Ishikawa (cell line): ENCODE results near the gene SUGP1.

Experiments used
- CEBPB ChIP-seq: IDR thresholded peaks from 2 replicates; pipeline ENCODE4 v1.6.1; 2012
- CREB1 ChIP-seq: IDR thresholded peaks from 2 replicates; pipeline ENCODE4 v1.6.1; 2012; ENCODE audit warnings: low read depth
- EGR1 ChIP-seq: IDR thresholded peaks from 2 replicates; pipeline ENCODE4 v1.6.1; 2012
- EP300 ChIP-seq: IDR thresholded peaks from 2 replicates; pipeline ENCODE4 v1.6.1; 2012; ENCODE audit warnings: borderline replicate concordance
- FOXM1 ChIP-seq: IDR thresholded peaks from 2 replicates; pipeline ENCODE4 v1.6.1; 2012; ENCODE audit warnings: low read depth, borderline replicate concordance
- NFIC ChIP-seq: IDR thresholded peaks from 2 replicates; pipeline ENCODE4 v1.6.1; 2012
- RAD21 ChIP-seq: IDR thresholded peaks from 2 replicates; pipeline ENCODE4 v1.6.1; 2012; ENCODE audit warnings: low read depth
- REST ChIP-seq: IDR thresholded peaks from 2 replicates; pipeline ENCODE4 v1.6.1; 2012; ENCODE audit warnings: low read depth, mild to moderate bottlenecking
- TAF1 ChIP-seq: IDR thresholded peaks from 2 replicates; pipeline ENCODE4 v1.6.1; 2012; ENCODE audit warnings: low read depth, mild to moderate bottlenecking
- TCF12 ChIP-seq: IDR thresholded peaks from 2 replicates; pipeline ENCODE4 v1.6.1; 2012; ENCODE audit warnings: low read depth
- TEAD4 ChIP-seq: IDR thresholded peaks from 2 replicates; pipeline ENCODE4 v1.6.1; 2012
- USF1 ChIP-seq: IDR thresholded peaks from 2 replicates; pipeline ENCODE4 v1.6.1; 2012
- YY1 ChIP-seq: IDR thresholded peaks from 2 replicates; pipeline ENCODE4 v1.6.1; 2012; ENCODE audit warnings: low read depth
- ZBTB7A ChIP-seq: IDR thresholded peaks from 2 replicates; pipeline ENCODE4 v1.6.1; 2012; ENCODE audit warnings: low read depth
- TF ChIP-seq, protein P1 (sequence below): IDR thresholded peaks from 2 replicates; pipeline ENCODE4 v1.6.1; 2012

Gene SUGP1

GRCh38 chr19:19303411-19303810, 16.9 kb downstream of the SUGP1 start:
- TF ChIP-seq RAD21, result no peak
- no peak for TF ChIP-seq CREB1
- TF ChIP-seq EGR1, result no peak
- no peak for TF ChIP-seq YY1

DNA sequence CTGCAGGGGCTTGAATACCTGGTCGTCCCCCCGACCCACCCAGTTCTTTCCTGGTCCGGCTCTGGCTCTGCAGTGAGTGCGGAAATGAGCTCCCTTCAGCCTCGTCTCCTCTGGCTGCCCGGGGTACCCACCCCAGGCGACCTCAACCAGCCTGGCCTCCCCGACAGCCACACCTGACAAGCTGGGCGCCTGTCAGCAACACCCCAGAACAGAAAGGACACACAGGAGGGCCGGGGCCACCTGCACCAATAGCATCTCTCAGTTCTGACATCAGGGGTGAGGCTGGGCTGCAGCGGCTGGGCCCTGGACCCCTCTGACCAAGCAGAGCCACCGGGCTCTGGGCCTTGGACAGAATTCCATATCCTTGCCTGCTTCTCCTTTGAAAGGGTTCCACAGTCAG, 19.7 kb downstream of the SUGP1 start:
- no peak for TF ChIP-seq TCF12
- TF ChIP-seq TEAD4, result no peak
- TF ChIP-seq YY1, result no peak
- TF ChIP-seq EP300, result no peak
- no peak for TF ChIP-seq TAF1
- no peak for TF ChIP-seq REST
- no peak for TF ChIP-seq CREB1

DNA sequence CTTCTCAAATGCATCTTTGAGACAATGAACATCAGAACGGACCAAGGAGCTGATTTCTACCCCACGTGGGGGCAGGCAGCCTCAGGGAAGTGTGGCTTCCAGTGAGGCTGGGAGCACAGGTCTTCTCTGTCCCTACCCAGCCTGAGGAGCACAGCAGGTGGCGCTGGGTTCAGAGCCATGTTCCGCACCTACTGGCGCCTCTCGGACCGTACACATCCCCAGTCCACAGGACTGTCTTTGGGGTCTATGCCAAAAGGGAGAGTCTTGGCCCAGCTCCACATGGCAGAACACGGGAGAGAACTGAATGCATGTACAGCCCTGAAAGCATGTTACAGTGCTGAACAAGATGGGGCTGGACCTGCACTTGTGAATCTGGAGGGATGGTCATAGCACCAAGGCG, 22.6 kb downstream of the SUGP1 start:
- TF ChIP-seq EP300, result no peak
- TF ChIP-seq TCF12, result no peak
- TF ChIP-seq REST, result no peak
- TF ChIP-seq, protein P1, sequence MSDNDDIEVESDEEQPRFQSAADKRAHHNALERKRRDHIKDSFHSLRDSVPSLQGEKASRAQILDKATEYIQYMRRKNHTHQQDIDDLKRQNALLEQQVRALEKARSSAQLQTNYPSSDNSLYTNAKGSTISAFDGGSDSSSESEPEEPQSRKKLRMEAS, result no peak
- TF ChIP-seq FOXM1, result no peak
- TF ChIP-seq EGR1, result no peak
- TF ChIP-seq TEAD4, result no peak
- TF ChIP-seq RAD21, result no peak
- no peak for TF ChIP-seq TAF1
- TF ChIP-seq CREB1, result no peak
- no peak for TF ChIP-seq ZBTB7A
- no peak for TF ChIP-seq USF1
- no peak for TF ChIP-seq NFIC

DNA sequence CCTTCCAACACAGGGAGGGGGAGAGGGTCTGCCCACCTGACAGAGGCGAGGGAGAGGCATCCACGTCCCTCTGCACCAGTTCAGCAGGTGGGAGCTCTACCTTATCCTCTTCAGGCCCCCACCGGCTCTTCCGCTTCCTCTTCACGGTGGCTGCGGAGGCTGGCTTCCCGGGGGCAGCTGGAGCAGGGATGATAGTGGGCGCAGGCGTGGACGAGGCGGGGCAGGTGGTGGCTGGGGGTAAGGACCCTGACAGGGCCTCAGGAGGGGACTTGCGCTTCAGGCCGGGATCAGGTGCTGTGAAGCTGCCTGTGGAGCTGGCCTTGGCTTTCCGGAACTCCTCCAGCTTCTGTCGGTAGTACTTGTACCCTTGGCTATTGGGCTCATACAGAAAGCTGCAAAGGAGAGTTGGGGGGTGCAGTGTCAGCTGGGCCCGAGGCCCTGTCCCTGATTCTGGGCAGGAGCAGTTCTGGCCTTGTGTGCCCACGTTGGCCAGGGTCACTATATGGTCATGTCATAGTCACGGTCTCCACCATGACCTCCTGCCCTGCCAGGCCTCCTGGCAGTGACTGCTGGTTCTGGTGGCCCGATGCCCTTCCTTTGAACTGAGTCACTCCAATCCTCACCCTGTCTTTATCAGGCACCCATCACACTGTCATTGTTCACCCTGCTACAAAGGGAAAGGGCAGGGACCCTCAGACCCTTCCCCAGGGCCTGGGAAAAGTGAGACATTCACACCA, 23.2 kb downstream of the SUGP1 start:
- TF ChIP-seq CREB1 (no peak), NFIC (no peak), CEBPB (no peak), REST (no peak), EGR1 (no peak), ZBTB7A (no peak), RAD21 (no peak), TEAD4 (no peak), YY1 (no peak), USF1 (no peak), FOXM1 (no peak), TCF12 (no peak), TAF1 (no peak), EP300 (no peak)
- TF ChIP-seq, protein P1, result no peak

- no peak for TF ChIP-seq REST
- TF ChIP-seq TAF1, result no peak
- no peak for TF ChIP-seq EP300
- TF ChIP-seq RAD21, result no peak
- TF ChIP-seq, protein P1, result no peak
- TF ChIP-seq FOXM1, result no peak
- TF ChIP-seq YY1, result no peak
- TF ChIP-seq CEBPB, result no peak
- TF ChIP-seq USF1, result no peak
Measured at GRCh38 chr19:19294914-19295313, 25.4 kb downstream of the SUGP1 start.
